Measurements from ENCODE around the gene ADAMTSL3.
"Not testable (repeated sequence)": the region's sequence is repeated elsewhere in the genome, so short reads cannot be mapped to it uniquely, and the experiment has no call there.

The ADAMTSL3 gene

DNA sequence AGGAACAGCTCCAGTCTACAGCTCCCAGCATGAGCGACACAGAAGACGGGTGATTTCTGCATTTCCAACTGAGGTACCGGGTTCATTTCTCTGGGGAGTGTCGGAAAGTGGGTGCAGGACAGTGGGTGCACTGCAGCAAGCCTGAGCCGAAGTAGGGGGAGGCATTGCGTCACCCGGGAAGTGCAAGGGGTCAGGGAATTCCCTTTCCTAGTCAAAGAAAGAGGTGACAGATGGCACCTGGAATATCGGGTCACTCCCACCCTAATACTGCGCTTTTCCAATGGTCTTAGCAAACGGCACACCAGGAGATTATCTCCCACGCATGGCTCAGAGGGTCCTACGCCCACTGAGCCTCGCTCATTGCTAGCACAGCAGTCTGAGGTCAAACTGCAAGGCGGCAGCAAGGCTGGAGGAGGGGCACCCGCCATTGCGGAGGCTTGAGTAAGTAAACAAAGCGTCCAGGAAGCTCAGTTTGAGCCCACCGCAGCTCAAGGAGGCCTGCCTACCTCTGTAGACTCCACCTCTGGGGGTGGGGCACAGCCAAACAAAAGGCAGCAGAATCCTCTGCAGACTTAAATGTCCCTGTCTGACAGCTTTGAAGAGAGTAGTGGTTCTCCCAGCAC is 388.6 kb downstream of the ADAMTSL3 start:
- not testable (repeated sequence) for DNase-seq

DNA sequence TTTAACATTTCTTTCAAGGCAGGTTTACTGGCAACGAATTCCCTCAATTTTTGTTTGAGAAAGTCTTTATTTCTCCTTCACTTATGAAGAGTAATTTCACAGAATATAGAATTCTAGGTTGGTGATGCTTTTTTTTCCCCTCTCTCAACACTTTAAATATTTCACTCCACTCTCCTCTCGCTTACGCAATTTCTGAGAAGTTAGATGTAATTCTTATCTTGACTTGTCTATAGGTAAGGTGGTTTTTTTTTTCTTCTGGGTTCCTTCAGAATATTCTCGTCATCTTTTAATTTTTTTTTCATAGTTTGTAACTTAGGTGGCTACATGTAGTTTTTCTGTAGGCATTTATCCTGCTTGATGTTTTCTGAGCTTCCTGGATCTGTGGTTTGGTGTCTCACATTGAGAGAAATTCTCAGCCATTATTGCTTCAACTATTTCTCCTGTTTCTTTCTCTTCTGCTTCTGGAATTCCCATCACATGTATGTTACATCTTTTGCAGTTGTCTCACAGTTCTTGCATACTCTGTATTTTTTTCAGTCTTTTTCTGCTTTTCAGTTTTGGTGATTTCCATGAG is 392.2 kb downstream of the ADAMTSL3 start:
- DNase-seq: no peak

- not testable (repeated sequence) for DNase-seq
These were observed 395.6 kb downstream of the ADAMTSL3 start for GRCh38 chr15:84049480-84049879.

DNA sequence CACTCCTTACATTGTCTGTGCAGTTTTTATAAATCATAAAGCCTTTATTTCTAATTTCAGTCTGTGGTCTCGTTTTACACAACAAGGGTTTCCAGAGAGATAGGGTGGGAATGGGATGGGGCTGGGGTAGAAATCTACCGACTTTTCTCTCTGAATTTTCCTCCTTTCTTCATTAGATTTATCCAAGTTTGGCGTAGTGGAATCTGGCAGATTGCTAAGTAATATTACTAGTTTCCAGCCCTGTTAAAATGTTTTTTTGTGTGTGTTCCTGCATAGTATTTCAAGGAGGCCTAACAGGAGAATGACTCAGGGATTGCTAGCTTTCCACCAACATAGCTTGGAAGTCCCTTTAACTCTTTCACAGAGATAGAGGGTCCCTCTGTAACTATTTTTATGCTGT is 396.2 kb downstream of the ADAMTSL3 start:
- DNase-seq: no peak

DNA sequence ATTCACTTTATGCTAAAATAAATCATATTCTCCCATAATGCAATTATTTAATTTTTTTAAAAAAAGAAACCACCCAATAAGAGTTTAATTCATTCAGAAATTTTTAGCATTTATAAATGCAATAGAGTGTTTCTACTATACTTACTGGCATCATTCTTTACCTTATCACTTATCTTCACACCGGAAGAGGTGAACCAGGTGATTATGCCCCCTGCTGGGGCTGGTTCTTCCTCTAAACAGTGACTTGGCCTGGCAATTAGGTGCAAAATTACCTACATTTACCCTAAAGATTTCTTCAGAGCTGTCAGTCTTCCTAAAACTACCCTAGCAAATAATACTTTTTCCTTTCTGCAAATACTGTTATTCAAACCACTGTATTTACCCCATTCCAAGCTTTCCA is 397.2 kb downstream of the ADAMTSL3 start:
- DNase-seq: not testable (repeated sequence)

- DNase-seq: not testable (repeated sequence)
These were observed 400.6 kb downstream of the ADAMTSL3 start for GRCh38 chr15:84054544-84054943.

- DNase-seq: no peak
These were observed 403.9 kb downstream of the ADAMTSL3 start for GRCh38 chr15:84057714-84058331.

DNA sequence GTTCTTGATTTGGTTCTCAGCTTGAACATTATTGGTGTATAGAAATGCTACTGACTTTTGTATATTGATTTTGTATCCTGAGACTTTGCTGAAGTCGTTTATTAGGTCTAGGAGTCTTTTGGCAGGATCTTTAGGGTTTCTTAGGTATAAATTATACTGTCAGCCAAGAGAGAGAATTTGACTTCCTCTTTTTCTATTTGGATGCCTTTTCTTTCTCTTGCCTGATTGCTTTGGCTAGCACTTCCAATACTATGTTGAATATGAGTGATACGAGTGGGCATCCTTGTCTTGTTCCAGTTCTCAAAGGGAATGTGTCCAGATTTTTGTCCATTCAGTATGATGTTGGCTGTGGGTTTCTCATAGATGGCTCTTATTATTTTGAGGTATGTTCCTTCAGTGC is 409.8 kb downstream of the ADAMTSL3 start:
- DNase-seq: not testable (repeated sequence)

DNA sequence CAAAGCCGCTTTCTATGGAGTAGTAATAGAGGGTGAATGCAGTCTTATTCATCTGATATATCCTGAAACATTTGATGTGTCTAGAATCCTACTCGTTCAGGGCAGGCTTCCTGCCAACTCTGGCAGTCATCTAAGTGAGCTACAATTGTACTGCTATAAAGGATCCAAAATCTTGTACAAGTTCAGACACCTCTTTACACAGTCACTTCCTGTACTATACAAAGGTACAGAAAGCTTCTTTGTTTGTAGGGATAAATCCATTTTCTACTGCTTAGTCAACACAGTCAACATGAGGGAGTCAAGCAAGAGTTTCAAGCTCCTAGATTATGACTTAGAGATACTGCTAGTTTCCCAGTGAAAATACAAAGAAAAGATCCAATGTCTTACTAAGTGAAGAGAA is 414.8 kb downstream of the ADAMTSL3 start:
- not testable (repeated sequence) for DNase-seq

GRCh38 chr15:84078038-84078437 is 424.1 kb downstream of the ADAMTSL3 start:
- DNase-seq: not testable (repeated sequence)

- DNase-seq: not testable (repeated sequence)
These were observed 425.5 kb downstream of the ADAMTSL3 start for GRCh38 chr15:84079325-84079884.

DNA sequence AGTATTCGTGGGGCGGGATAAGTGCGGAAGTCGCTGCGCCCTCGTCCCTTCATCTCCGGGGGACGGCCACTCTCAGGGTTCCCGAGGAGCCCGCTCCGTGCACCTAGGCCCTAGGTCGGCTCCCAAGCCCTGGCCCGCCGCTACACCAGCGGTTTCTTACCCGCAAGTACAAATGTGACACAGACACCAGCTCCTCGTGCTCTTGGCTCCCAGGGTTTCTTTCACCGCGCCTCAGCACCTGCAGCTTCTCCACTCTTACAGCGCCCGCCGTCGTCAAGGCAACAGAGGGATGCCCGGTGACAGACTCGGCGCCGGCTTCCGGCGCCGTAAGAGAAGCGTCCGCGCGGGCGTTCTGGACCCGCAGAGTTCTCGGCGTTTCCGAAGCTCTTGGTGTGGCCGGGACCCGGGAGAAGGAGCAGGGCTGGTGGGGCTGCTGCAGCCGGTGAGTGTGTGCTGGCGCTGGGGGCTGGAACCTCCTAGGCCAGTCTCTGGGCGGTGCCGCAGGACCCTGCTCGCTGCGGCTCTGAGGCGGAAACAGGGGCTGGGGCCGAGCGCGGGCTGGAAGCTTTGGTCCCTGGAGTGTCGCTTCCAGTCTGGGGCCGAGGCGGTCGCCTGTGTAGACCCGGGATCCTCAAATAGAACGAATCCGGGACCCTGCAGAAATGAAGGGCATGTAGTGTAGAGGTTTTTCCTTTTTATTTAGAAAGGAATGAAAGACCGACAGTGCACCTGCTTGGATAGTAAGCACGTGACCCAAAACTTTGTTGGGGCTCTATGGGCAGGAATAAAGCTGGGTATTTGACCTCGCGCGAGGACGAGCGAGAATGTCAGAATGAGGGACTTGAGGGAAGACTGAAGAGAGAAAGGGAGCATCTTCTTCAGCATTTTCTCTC is 426.2 kb downstream of the ADAMTSL3 start:
- DNase-seq: peak in 5 of 14 donors; percentile 1 to 11 (median 8)

- peak in 1 of 14 donors; percentile 0 for DNase-seq
These were observed 426.8 kb downstream of the ADAMTSL3 start for GRCh38 chr15:84080778-84081084.

DNA sequence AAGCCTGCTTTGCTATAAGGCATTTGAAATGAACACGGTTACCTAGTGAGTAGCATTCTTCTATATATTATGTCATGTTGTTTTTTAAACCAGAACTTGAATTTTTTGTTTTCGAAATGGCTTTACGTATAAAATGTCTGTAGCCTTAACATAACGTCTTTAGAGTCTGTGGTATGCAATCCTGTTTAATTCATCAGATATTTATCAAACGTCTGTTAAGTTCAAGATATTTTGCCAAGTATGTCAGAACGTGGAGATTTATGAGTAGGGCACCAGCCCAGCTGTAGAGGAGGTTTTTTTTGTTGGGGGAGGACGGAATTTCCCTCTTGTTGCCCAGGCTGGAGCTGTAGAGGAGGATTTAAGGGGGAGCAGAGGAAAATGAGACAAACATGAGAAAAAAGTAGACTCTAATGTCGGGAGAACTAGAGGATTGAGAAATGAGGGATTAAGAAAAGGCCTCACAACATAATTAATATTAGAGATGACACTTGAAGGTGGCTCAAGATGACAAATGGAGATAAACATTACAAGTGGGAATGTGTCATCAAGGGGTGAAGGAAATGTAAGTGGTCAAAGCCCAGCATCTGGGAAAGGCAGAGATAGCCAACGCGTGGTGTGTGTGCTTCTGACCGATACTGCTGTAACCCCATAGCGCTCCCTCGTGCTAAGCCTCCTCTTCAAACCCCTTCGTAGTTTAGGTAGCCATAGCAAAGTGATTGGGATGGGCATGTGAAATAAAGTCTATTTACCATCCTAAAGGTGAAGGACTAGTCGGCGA is 427.7 kb downstream of the ADAMTSL3 start:
- DNase-seq: no peak

DNA sequence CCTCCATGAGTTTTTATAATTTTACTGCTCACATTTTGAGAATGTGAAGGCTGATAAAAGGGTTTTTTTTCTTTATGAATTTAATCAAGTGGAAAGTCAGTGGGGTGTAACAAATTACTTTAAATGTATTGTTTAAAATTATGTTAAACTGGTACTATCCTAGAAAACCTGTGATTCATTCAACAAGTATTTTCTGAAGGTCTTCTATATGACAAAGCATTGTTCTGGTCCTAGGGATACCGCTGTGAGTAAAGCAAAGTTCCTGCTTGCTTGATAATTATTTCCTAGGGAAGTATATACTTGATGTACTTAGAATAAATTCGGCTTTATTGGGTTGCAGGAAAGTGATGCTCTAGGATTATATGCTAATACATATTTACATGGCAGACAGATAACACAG is 428.8 kb downstream of the ADAMTSL3 start:
- no peak for DNase-seq

- DNase-seq: not testable (repeated sequence)
These were observed 432.1 kb downstream of the ADAMTSL3 start for GRCh38 chr15:84086071-84086470.
